ENCODE results near the gene ATG9B. TPM values are rescaled to one million over a fixed set of nuclear protein-coding genes. Genes with fewer than 3 reads are reported as not detected.
"Not testable (repeated sequence)": the region's sequence is repeated elsewhere in the genome, so short reads cannot be mapped to it uniquely, and the experiment has no call there.

ATG9B gene
- total RNA-seq, 4 donors from 2014 or later = 0.42 TPM; not detected in 3

- H3K9me3 ChIP-seq = no peaks in the 10 kb centered on the region
- peaks cover 0 to 29% (median 2%) of the 10 kb centered on the region in 4 donors for H3K36me3 ChIP-seq
- H3K4me3 ChIP-seq = peak overlapping the region in 2 of 4 donors; percentile 29 to 40
- peaks cover 0 to 93% (median 36%) of the 10 kb centered on the region in 4 donors for H3K27me3 ChIP-seq
- 49% methylated on average over 12 of the region's 23 CpGs for WGBS
- TF ChIP-seq CTCF (IDR thresholded peaks at IDR 0.05) (peak; percentile 24 to 44 (median 25)), EP300 (IDR thresholded peaks at IDR 0.05) (no peak)
- peaks cover 28 to 44% (median 33%) of the 10 kb centered on the region in 4 donors for H3K4me1 ChIP-seq
- H3K27ac ChIP-seq (replicated peaks in 1 of 4) = no peak overlapping the region
- intact Hi-C loops (cut with DNase I) = loop anchor here (10.0 kb wide), 1 partner anchor 238 kb away; no protein-coding TSS in a partner anchor
- DNase-seq (ENCODE audit: extremely low spot score) = no peak
Observed at GRCh38 chr7:151012911-151013347, 11.4 kb downstream of the ATG9B start.

- peaks cover 0 to 93% (median 32%) of the 10 kb centered on the region in 4 donors for H3K27me3 ChIP-seq
- no peak overlapping the region for H3K4me3 ChIP-seq
- DNase-seq (ENCODE audit: extremely low spot score) = no peak
- H3K9me3 ChIP-seq = no peaks in the 10 kb centered on the region
- intact Hi-C loops (cut with DNase I) = loop anchor here (10.0 kb wide), 1 partner anchor 237 kb away; no protein-coding TSS in a partner anchor
- WGBS = 83% methylated on average over 5 of the region's 6 CpGs
- H3K36me3 ChIP-seq = peaks cover 0 to 29% (median 2%) of the 10 kb centered on the region in 4 donors
- TF ChIP-seq CTCF (IDR thresholded peaks at IDR 0.05) (no peak), EP300 (IDR thresholded peaks at IDR 0.05) (no peak), POLR2A (IDR thresholded peaks at IDR 0.05; ENCODE audit: low read depth) (no peak), POLR2AphosphoS5 (IDR thresholded peaks at IDR 0.05) (no peak)
- H3K27ac ChIP-seq (replicated peaks in 1 of 4) = no peak overlapping the region
- H3K4me1 ChIP-seq = peaks cover 29 to 43% (median 34%) of the 10 kb centered on the region in 4 donors
Observed at GRCh38 chr7:151012031-151012692, 12.1 kb downstream of the ATG9B start.

DNA sequence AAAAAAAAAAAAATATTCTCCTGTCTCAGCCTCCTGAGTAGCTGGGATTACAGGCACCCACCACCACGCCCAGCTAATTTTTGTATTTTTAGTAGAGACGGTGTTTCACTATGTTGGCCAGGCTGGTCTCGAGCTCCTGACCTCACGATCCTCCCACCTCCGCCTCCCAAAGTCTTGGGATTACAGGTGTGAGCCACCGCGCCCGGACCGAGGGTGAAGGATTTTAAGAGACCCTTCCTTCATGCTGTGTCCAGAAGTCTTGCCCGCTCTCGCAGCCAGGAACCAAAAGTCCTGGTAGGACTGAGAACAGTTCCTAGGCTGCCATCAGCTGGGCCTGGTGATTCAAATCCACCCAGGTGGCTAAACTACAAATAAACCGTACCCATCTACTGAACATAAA is 12.7 kb downstream of the ATG9B start:
- H3K9me3 ChIP-seq; H3K4me3 ChIP-seq; DNase-seq (ENCODE audit: extremely low spot score); H3K27ac ChIP-seq (replicated peaks in 1 of 4): not testable (repeated sequence)
- intact Hi-C loops (cut with DNase I) = loop anchor here (10.0 kb wide), 1 partner anchor 237 kb away; no protein-coding TSS in a partner anchor
- 88% methylated on average over 12 of the region's 12 CpGs for WGBS
- peaks cover 0 to 30% (median 2%) of the 10 kb centered on the region in 4 donors for H3K36me3 ChIP-seq
- peaks cover 31 to 43% (median 38%) of the 10 kb centered on the region in 4 donors for H3K4me1 ChIP-seq
- H3K27me3 ChIP-seq = peaks cover 0 to 87% (median 32%) of the 10 kb centered on the region in 4 donors

DNA sequence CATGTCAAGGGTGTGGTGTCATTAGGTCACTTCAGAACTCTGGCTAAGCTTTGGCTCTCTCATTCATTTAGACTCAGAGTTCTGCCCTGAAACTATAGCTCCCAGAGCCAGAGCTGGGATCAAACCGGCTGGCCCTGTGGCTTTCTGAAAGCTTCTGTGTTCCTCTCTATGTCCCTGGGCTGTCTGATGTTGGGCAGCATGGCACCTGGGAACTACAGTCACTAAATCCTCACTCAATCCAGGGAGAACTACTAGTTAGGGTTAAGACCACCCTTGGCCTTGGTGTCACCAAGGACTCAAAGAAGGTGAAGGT is 13.2 kb downstream of the ATG9B start:
- peaks cover 0 to 36% (median 2%) of the 10 kb centered on the region in 4 donors for H3K36me3 ChIP-seq
- H3K27me3 ChIP-seq = peaks cover 0 to 82% (median 29%) of the 10 kb centered on the region in 4 donors
- H3K4me3 ChIP-seq = no peak overlapping the region
- intact Hi-C loops (cut with DNase I) = loop anchor here (10.0 kb wide), 1 partner anchor 236 kb away; no protein-coding TSS in a partner anchor
- no peak for DNase-seq (ENCODE audit: extremely low spot score)
- no peaks in the 10 kb centered on the region for H3K9me3 ChIP-seq
- H3K27ac ChIP-seq (replicated peaks in 1 of 4) = no peak overlapping the region
- WGBS = 40% methylated on average over 1 of the region's 1 CpG
- H3K4me1 ChIP-seq = peaks cover 35 to 43% (median 38%) of the 10 kb centered on the region in 4 donors
- no peak for TF ChIP-seq POLR2AphosphoS5 (IDR thresholded peaks at IDR 0.05)
- TF ChIP-seq POLR2A (IDR thresholded peaks at IDR 0.05; ENCODE audit: low read depth) = no peak
- no peak for TF ChIP-seq CTCF (IDR thresholded peaks at IDR 0.05)
- no peak for TF ChIP-seq EP300 (IDR thresholded peaks at IDR 0.05)

- no peak overlapping the region for H3K4me3 ChIP-seq
- peaks cover 0 to 41% (median 2%) of the 10 kb centered on the region in 4 donors for H3K36me3 ChIP-seq
- DNase-seq (ENCODE audit: extremely low spot score) = no peak
- no peak overlapping the region for H3K27ac ChIP-seq (replicated peaks in 1 of 4)
- TF ChIP-seq EP300 (IDR thresholded peaks at IDR 0.05) = no peak
- no peak for TF ChIP-seq POLR2AphosphoS5 (IDR thresholded peaks at IDR 0.05)
- TF ChIP-seq CTCF (IDR thresholded peaks at IDR 0.05) = no peak
- no peak for TF ChIP-seq POLR2A (IDR thresholded peaks at IDR 0.05; ENCODE audit: low read depth)
- intact Hi-C loops (cut with DNase I) = loop anchor here (10.0 kb wide), 1 partner anchor 236 kb away; no protein-coding TSS in a partner anchor
- WGBS = 27% methylated on average over 6 of the region's 18 CpGs
- H3K27me3 ChIP-seq = peaks cover 0 to 76% (median 24%) of the 10 kb centered on the region in 4 donors
- H3K4me1 ChIP-seq = peaks cover 35 to 43% (median 38%) of the 10 kb centered on the region in 4 donors
- no peaks in the 10 kb centered on the region for H3K9me3 ChIP-seq
Observed at GRCh38 chr7:151010307-151011096, 13.8 kb downstream of the ATG9B start.

Measured in esophagus muscularis mucosa (tissue), 4 donors.